Measurements from ENCODE around the gene ZNF223. TPM values are rescaled to one million over a fixed set of nuclear protein-coding genes. Genes with fewer than 3 reads are reported as not detected.
A peak's percentile ranks its signal among the peaks of the same experiment; 100 is the strongest.

ZNF223 gene
- total and polyA plus RNA-seq, 9 of the 15 experiments (the other 6 are each of a cell fraction or from before 2014, with no cell fraction given), result 0.21 to 1.8 (median 0.71) TPM

- no peak for TF ChIP-seq ZNF398 (CRISPR knock-in tag; IDR thresholded peaks at IDR 0.05)
- TF ChIP-seq STAT6 (CRISPR knock-in tag; IDR thresholded peaks at IDR 0.05), result no peak
- no peak for TF ChIP-seq ARHGAP35 (IDR thresholded peaks at IDR 0.05; ENCODE audit: partially characterized antibody)
- no peak for TF ChIP-seq ZNF740 (CRISPR knock-in tag; IDR thresholded peaks at IDR 0.05)
- no peak for TF ChIP-seq ZNF740 (tag; IDR thresholded peaks at IDR 0.05)
- TF ChIP-seq ELF2 (CRISPR knock-in tag; IDR thresholded peaks at IDR 0.05), result 0 out of 2 replicates have a peak, but pooled peaks have one; percentile 67
- TF ChIP-seq FOXK2 (conservative IDR thresholded peaks at IDR 0.05 in 1 of 2, IDR thresholded peaks at IDR 0.05 in 1 of 2; ENCODE audit: low read depth in 2 of 2), result no peak
- no peak for TF ChIP-seq CCNT2 (IDR thresholded peaks at IDR 0.05; ENCODE audit: borderline replicate concordance, extremely low read depth, insufficient read length, low read depth, low read length)
- TF ChIP-seq FOS (IDR thresholded peaks at IDR 0.05; ENCODE audit: extremely low read depth, insufficient read length), result no peak
- no peak for TF ChIP-seq NBN (IDR thresholded peaks at IDR 0.05; ENCODE audit: low read depth)
- TF ChIP-seq HCFC1 (IDR thresholded peaks at IDR 0.05; ENCODE audit: low read depth, low read length), result peak; percentile 85
- no peak for TF ChIP-seq PHB (CRISPR knock-in tag; IDR thresholded peaks at IDR 0.05)
- no peak for TF ChIP-seq ZBTB17 (CRISPR knock-in tag; IDR thresholded peaks at IDR 0.05)
- no peak for TF ChIP-seq ZNF24 (IDR thresholded peaks at IDR 0.05)
- no peak for TF ChIP-seq MXI1 (IDR thresholded peaks at IDR 0.05; ENCODE audit: low read depth, low read length)
These were observed at the start of gene ZNF223 (continued) for GRCh38 chr19:44051650-44052402.
